HG03575 (cell line): Measurements from ENCODE around the gene ARFGEF3.
"Not testable (repeated sequence)": the region's sequence is repeated elsewhere in the genome, so short reads cannot be mapped to it uniquely, and the experiment has no call there.

Experiments
- ATAC-seq: cut with Tn5 transposase; IDR thresholded peaks from one replicate; pipeline ENCODE4 v1.9.1; 2021; ENCODE audit not compliant: unreplicated experiment, insufficient number of reproducible peaks, low FRiP score; ENCODE audit errors: extremely low read depth

Gene ARFGEF3

DNA sequence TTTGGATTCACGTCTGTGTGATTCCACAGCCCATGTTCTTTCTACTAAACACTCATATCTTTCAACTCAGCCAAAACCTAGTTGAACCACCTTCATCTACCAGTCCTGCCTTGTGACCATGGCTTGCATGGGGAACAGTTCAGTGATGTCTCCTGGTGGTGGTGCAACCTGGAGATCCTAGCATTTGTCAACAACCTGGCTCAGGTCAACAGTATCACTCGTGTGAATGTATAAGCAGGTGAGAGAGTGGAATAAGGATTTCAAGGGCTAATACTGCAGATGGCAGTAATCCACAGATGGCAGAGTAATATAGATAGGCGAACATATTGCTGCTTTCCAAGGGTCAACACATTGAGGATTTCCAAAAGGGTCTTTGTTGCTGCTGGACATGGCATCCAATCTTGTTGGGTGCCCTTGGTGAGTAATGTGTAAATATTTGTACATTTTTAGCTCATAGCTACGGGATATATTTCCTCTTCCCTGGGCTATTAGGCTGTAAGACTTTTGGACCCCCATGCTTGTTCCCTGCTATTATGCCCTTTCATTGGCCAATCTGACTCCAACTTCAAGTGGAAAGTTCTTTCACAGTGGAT is 43.1 kb downstream of the ARFGEF3 start:
- no peak for ATAC-seq

- no peak for ATAC-seq
Observed at GRCh38 chr6:138205437-138206094, 43.8 kb downstream of the ARFGEF3 start.

DNA sequence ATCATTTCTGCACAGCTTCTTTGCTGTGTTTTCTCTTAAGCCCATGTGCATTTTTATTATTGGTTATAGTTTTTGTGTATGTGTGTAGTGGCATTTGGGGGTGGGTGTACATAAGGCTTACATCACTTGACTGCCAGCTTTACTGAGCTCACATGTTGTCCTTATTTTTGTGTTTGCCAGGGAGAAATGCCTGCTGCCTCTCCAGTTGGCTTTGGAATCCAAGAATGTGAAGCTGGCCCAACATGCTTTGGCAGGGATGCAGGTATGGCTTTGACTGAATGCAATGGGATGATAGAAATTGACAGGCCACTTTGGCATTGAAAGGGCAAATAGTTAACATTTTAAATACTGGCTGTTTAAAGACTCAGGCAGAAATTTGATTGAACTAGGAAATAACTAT is 45.1 kb downstream of the ARFGEF3 start:
- no peak for ATAC-seq

GRCh38 chr6:138211048-138211581 is 49.4 kb downstream of the ARFGEF3 start:
- no peak for ATAC-seq

GRCh38 chr6:138211601-138212000 is 49.9 kb downstream of the ARFGEF3 start:
- no peak for ATAC-seq

GRCh38 chr6:138212530-138212929 is 50.8 kb downstream of the ARFGEF3 start:
- not testable (repeated sequence) for ATAC-seq

DNA sequence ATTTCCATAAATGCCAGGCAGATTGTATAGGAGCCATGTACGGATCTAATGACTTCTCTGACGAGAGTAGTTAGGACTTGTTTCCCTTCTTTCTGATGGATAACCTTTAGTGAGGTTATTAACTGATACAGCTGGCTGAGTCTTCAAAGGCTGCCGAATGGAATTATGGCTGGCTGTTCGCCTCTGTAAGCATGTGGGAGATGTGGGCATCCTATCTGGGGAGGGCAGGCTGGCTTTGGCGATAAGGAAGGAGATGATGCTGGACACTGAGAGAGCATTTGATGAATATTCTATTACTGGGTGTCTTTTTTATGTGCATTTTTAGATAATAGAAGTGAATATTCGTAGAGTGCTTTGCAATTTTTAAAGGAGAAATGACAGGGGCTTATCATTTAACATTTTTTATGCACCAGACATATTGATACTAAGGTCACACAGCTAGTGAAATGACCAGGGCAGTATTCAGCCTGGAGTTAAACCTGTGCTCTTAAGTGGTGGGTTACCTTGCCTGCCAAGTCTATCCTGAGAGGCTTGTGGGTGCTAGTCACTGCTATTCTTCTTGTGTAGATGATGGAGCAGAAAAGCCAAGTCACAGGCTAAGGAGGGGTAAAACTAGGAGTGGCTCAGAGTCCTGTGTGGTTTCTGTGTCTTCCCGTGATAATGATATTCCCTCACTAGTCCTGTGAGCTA is 53.5 kb downstream of the ARFGEF3 start:
- no peak for ATAC-seq

- ATAC-seq: no peak
Observed at GRCh38 chr6:138218449-138218848, 56.7 kb downstream of the ARFGEF3 start, which contains the start of gene PBOV1. TSS of gene PBOV1 (minus strand) at chr6:138218491. CDS start at chr6:138218395, 96 bp downstream.

- no peak for ATAC-seq
Observed at GRCh38 chr6:138219398-138219797, 57.7 kb downstream of the ARFGEF3 start.

DNA sequence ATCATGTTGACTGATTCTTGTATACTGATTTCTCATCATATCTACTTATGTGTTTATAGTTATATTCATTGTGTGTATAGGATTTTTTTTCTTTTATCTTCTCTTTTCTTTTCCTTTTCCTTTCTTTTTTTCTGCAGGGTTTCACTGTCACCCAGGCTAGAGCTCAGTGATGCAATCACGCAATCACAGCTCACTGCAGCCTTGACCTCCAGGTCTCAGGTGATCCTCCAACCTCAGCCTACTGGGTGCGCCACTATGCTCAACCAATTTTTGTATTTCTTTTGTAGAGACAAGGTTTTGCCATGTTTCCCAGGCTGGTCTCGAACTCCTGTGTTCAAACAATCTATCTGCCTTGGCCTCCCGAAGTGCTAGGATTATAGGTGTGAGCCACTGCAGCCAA is 58.2 kb downstream of the ARFGEF3 start:
- ATAC-seq: no peak

GRCh38 chr6:138222901-138223546 is 61.3 kb downstream of the ARFGEF3 start:
- no peak for ATAC-seq

- ATAC-seq: no peak
Observed at GRCh38 chr6:138225953-138226352, 64.2 kb downstream of the ARFGEF3 start.

- no peak for ATAC-seq
Observed at GRCh38 chr6:138226700-138227315, 65.1 kb downstream of the ARFGEF3 start.

GRCh38 chr6:138227316-138227781 is 65.6 kb downstream of the ARFGEF3 start:
- ATAC-seq: no peak

DNA sequence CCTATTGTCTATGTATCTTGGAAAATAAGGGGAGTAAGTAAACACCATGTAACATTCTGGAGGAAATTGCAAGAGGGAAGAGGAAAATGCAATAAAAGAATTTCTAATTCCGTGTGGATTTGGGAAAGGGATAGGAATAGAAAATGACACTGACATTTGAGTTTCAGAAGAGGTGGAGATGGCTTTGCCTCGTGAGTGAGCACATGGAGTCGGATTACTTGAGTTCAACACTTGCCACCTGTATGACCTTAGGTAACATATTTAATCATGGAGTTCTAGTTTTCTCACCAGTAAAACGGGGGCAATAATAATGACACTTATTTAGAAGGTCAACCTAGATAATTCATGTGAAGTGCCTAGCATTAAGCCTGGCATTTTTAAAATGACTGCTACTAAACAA is 67.3 kb downstream of the ARFGEF3 start:
- ATAC-seq: no peak

DNA sequence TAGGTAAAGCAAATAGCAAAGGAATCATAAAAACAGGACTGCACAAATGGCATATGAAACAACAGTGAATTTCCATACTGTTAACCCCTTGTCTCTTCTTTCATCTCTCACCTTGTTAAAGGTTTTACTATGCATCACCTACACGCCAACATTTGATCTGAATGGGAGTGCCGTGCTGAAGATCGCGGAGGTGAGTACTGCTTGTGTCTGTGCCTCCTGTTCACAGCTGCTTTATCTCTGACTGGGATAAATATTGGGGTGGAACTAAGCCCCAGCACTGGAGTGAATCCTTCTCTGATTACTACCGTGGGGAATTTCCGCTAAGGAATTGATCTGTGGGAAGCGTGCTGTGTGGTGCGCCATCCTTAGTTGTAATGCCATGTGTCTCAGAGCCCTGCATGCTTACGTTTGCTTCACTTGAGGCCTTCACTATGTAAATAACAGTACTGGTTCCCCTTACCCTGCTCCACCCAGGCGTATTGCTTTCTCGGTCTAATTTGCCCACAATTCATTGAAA is 68.0 kb downstream of the ARFGEF3 start:
- ATAC-seq: no peak

DNA sequence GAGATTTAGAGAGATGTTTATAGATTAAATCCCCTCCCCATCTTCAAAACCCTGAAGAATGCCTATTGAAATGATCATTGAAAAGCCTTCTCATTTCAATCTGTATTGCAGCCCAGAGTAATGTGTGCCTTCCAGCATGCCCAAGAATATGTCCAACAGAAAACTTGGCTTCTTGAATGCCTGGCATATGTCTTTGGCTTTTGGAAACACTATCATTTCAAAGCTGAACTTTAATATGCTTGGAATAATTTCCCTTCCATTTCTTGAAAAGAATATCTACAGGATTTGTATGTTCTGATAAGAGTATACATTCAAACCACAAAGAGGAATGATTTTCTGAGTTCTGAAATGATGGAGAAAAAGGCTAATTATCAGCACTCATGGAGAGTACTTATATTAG is 68.5 kb downstream of the ARFGEF3 start:
- no peak for ATAC-seq

- no peak for ATAC-seq
Observed at GRCh38 chr6:138230759-138231380, 69.1 kb downstream of the ARFGEF3 start.
